ENCODE data around the gene NCAM2. TPM values are rescaled to one million over a fixed set of nuclear protein-coding genes. Genes with fewer than 3 reads are reported as not detected.

The NCAM2 gene
- total and polyA plus RNA-seq, 11 donors, result 0.19 to 4.3 (median 2.9) TPM

DNA sequence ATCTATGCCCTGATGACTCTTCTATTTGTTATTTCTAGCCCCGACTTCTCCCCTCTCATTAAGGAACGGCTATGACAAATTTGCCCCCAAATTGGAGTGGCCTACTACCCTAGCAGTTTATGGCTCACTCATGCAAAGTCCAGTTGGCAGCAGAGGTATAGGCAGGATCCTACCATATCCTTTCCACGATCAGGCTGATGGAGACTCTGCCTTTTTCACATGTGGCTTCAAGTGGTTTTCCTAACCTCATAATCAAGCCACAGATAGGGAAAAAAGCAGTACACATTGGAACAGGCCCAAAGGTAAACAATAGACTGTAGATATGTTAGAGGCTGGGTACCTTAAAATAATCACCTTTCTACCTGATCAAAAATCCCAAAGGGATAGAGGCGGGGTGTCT, 292.5 kb downstream of the NCAM2 start:
- intact Hi-C loops (cut with DNase I), result no loop called here
- WGBS, 4 donors, result 78 to 79% (median 79%) methylated on average over 4 of the region's 4 CpGs

DNA sequence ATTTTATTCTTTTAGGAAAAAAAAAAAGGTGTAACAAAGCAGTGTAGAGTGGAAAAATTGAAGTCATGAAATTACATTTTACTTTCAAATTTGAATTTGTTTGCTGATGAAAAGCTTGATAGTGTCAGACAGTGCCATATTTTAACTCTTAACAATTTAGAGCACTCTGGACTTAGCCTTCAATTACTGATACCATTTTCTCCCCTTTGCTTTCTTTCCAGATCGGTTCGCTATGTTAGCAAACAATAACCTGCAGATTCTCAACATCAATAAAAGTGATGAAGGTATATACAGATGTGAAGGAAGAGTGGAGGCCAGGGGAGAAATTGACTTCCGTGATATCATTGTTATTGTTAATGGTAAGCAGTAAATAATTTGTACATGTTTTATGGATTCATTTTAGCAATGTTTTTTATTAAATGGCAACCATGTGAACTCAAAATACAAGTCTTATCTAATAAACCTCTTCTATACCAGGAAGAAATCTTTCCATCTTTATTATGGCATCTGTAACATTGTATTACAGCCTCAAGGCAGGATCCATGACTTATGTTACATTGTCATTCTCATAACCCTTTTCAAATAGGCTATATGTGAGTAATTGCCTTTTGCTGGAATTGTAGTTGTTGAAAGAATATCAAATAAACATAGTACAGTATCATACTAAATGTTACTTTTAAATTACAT, 293.8 kb downstream of the NCAM2 start:
- TF ChIP-seq, protein P1, sequence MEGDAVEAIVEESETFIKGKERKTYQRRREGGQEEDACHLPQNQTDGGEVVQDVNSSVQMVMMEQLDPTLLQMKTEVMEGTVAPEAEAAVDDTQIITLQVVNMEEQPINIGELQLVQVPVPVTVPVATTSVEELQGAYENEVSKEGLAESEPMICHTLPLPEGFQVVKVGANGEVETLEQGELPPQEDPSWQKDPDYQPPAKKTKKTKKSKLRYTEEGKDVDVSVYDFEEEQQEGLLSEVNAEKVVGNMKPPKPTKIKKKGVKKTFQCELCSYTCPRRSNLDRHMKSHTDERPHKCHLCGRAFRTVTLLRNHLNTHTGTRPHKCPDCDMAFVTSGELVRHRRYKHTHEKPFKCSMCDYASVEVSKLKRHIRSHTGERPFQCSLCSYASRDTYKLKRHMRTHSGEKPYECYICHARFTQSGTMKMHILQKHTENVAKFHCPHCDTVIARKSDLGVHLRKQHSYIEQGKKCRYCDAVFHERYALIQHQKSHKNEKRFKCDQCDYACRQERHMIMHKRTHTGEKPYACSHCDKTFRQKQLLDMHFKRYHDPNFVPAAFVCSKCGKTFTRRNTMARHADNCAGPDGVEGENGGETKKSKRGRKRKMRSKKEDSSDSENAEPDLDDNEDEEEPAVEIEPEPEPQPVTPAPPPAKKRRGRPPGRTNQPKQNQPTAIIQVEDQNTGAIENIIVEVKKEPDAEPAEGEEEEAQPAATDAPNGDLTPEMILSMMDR (IDR thresholded peaks at IDR 0.05), result no peak
- TF ChIP-seq POLR2A (IDR thresholded peaks at IDR 0.05), result no peak
- Histone ChIP-seq H3K4me1 (no peaks in the 10 kb centered on the region), H3K36me3 (no peaks in the 10 kb centered on the region), H3K4me3 (no peak overlapping the region), H3K9me3 (no peaks in the 10 kb centered on the region), H3K27me3 (no peaks in the 10 kb centered on the region), H3K27ac (no peak overlapping the region)
- intact Hi-C loops (cut with DNase I), result no loop called here
- DNase-seq (no peak), ATAC-seq (no peak)
- WGBS, 4 donors, result 89 to 95% (median 91%) methylated on average over 3 of the region's 3 CpGs

More for the DNA sequence above, 292.5 kb downstream of the NCAM2 start:
- Histone ChIP-seq H3K27ac (no peak overlapping the region), H3K4me1 (no peaks in the 10 kb centered on the region), H3K4me3 (no peak overlapping the region), H3K9me3 (no peaks in the 10 kb centered on the region), H3K27me3 (no peaks in the 10 kb centered on the region), H3K36me3 (no peaks in the 10 kb centered on the region)
- no peak for TF ChIP-seq POLR2A (IDR thresholded peaks at IDR 0.05)
- TF ChIP-seq, protein P1 (IDR thresholded peaks at IDR 0.05), result no peak
- ATAC-seq (no peak), DNase-seq (no peak)

DNA sequence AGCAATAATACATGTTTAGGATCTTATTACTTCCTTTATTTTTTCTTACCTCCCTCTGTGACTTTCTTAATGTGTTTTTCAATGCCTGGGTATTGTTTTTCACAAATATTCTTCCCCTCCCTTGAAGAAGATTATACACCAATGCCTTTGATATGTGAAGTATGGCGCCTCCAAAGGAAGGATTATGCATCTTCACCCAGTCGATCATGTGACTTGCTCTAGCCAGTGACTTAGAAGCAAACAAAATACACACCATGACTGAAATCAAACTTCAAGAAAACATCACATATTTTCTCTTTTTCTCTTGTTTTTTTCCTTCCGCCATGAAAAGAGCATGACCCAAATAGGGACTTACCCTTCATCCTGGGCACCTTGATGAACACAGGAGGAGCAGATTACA, 297.1 kb downstream of the NCAM2 start:
- Histone ChIP-seq H3K4me1 (no peaks in the 10 kb centered on the region), H3K36me3 (no peaks in the 10 kb centered on the region), H3K27me3 (no peaks in the 10 kb centered on the region), H3K27ac (no peak overlapping the region), H3K9me3 (no peaks in the 10 kb centered on the region), H3K4me3 (no peak overlapping the region)
- 91 to 94% (median 92%) methylated on average over 3 of the region's 3 CpGs for WGBS, 4 donors
- no peak for TF ChIP-seq POLR2A (IDR thresholded peaks at IDR 0.05)
- TF ChIP-seq, protein P1 (IDR thresholded peaks at IDR 0.05), result no peak
- no peak for ATAC-seq
- intact Hi-C loops (cut with DNase I), result no loop called here
- no peak for DNase-seq

DNA sequence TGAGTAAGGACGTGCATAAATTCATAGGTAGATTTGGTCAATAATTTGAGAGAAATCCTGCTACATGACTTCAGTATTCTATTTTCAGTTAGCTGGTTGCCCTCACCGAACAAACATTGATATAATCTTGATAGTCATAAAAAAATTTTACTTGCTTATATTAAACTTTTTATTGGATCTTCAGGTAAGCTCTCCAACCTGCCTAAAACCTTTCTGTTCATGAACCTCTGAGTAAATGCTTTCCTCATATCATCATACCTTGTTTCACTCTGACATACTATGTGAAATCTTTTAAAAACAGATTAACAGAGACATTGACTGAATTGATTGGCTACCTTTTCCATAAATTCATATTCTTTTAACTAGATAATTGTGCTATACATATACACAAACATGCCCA, 299.0 kb downstream of the NCAM2 start:
- ATAC-seq, result no peak
- WGBS, 4 donors, result 60 to 72% (median 69%) methylated on average over 2 of the region's 2 CpGs
- intact Hi-C loops (cut with DNase I), result no loop called here
- H3K9me3 ChIP-seq, result no peaks in the 10 kb centered on the region
- H3K4me1 ChIP-seq, result no peaks in the 10 kb centered on the region
- no peak overlapping the region for H3K4me3 ChIP-seq
- TF ChIP-seq, protein P1 (IDR thresholded peaks at IDR 0.05), result no peak
- no peak for TF ChIP-seq POLR2A (IDR thresholded peaks at IDR 0.05)
- H3K27ac ChIP-seq, result no peak overlapping the region
- DNase-seq, result no peak
- H3K27me3 ChIP-seq, result no peaks in the 10 kb centered on the region
- no peaks in the 10 kb centered on the region for H3K36me3 ChIP-seq

Data from heart left ventricle (tissue), 16 donors.